Retinal pigment epithelial cell (primary cell): ENCODE data around the gene SPPL2B.

ENCODE experiments used
- DNase-seq: peaks from one replicate; pipeline ENCODE4 v3.0.0-alpha.2; 2010; ENCODE audit warnings: low read depth
- H3K4me3 ChIP-seq: 2 replicates; pipeline ENCODE4 v1.5.1; 2011; ENCODE audit warnings: mild to moderate bottlenecking, low read length, control low read depth, moderate library complexity
- TF ChIP-seq, protein P1 (sequence below): conservative IDR thresholded peaks from 2 replicates; pipeline ENCODE4 v1.5.1; 2011; ENCODE audit warnings: low read depth, low read length, control low read depth, inconsistent platforms

SPPL2B gene

DNA sequence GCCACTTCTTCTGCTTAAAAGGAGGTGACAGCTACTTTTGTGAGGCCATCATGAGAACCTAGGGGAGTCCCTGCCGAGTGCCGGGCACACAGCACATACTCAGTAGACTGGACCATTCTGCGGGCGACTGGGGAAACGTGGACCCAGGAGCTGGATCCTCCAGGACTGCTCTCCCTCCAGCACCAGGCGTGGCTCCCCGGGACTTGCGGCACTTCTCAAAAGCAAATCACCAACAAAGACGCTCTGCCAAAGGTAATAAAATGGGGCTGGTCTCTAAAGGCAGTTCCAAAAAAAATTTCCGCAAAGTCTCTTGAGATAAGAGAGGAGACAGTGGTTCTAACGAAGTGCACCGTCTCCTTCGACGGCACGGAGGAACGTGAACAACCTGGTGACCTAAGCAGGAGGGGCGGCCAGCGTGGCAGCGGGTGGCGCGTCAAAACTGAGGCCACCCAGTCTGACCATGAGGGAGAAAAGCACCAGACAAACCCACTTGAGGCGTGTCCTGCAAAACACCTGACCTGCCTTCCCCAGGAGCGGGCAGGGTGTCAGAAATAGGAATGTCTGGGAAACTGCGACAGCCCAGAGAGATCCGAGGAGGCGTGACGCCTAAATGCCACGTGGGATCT is 30.2 kb downstream of the SPPL2B start:
- DNase-seq, result no peak
- no peak overlapping the region for H3K4me3 ChIP-seq
- TF ChIP-seq, protein P1, sequence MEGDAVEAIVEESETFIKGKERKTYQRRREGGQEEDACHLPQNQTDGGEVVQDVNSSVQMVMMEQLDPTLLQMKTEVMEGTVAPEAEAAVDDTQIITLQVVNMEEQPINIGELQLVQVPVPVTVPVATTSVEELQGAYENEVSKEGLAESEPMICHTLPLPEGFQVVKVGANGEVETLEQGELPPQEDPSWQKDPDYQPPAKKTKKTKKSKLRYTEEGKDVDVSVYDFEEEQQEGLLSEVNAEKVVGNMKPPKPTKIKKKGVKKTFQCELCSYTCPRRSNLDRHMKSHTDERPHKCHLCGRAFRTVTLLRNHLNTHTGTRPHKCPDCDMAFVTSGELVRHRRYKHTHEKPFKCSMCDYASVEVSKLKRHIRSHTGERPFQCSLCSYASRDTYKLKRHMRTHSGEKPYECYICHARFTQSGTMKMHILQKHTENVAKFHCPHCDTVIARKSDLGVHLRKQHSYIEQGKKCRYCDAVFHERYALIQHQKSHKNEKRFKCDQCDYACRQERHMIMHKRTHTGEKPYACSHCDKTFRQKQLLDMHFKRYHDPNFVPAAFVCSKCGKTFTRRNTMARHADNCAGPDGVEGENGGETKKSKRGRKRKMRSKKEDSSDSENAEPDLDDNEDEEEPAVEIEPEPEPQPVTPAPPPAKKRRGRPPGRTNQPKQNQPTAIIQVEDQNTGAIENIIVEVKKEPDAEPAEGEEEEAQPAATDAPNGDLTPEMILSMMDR, result no peak

DNA sequence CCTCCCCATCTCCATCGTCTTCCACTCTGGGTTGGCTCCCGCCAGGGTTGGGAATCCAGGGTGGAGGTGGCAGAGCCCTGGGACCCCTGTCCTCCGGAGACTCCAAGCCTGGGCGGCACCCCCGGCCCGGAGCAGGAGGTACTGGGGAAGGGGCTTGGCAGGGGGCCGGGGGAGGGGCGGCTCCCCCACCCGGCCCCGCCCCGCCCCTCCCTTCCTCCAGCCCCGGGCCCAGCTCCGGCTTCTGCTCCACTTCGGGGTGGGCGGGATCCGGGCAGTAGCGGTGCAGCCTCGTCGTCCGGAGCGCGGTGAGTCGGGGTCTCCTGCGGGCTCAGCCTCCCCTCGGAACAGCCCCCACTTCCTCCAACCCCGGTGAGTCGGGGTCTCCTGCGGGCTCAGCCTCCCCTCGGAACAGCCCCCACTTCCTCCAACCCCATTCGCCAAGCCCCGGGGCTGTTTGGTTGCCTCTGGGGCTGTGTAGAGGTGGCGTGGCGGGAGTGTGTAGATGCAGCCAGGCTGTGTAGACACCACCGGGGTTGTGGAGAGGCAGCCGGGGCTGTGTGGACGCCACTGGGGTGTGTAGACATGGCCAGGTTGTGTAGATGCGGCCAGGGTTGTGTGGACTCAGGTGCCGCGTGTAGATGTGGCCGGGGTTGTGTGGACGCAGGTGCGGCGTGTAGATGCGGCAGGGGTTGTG is 31.7 kb downstream of the SPPL2B start, which contains the start of gene TMPRSS9:
TMPRSS9 (plus strand) TSS at position 274 of the 694 bp plus-strand sequence. CDS start 29,521 bp downstream, outside the sequence.
- DNase-seq, result no peak
- H3K4me3 ChIP-seq, result no peak within 1 kb of the TSS
- TF ChIP-seq, protein P1, result no peak

DNA sequence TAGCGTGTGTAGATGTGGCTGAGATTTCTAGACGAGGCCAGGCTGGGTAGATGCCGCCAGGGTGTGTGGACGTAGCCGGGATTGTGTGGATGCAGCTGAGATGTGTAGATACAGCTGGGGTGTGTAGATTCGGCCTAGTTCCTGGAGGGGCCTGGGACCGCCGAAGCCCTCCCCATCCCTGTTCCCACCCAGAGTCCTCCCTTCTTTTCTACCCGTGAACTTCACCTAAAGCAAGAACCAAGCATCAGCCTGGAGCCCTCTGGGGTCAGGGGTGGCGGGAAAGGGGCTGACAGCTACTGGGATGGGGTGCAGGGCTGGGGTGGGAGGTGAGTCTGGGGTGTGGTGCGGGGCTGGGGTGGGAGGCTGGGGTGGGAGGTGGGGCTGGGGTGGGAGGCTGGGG is 32.3 kb downstream of the SPPL2B start:
- DNase-seq, result no peak
- no peak overlapping the region for H3K4me3 ChIP-seq
- TF ChIP-seq, protein P1, result no peak

DNA sequence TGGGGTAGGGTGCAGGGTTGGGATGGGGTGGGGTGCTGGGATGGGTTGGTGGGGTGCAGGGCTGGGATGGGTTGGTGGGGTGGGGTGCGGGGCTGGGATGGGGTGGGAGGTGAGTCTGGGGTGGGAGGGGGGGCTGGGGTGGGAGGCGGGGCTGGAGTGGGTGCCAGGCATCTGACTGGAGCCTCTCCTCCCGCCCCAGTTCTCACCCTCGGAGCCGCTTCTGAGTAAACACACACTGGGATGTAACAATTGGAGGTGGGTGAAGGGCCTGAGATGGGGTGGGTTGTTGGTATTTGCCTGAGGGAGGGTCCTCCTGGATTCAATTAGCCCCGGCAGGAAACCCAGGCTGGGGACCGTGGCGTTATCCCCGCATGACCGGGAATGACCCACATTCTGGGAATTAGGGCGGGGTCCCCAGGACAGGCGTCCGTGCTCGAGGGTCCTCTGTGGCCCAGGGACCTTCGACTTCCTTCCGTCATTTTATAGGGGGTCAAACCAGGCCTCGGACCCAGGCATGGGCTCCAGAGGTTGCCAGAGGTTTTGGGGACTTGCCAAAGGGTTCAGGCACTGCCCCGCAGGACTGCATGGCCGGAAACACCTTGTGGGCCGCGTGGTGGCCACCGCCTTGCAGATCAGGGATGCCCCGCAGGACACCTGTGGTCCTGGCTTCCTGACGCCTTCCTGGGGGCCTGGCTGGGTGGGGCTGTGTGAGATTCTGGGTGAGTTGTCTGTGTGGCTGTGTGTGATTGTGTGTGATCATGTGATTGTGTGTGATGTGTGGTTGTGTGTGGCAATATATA is 33.0 kb downstream of the SPPL2B start:
- no peak for DNase-seq
- H3K4me3 ChIP-seq, result no peak overlapping the region
- TF ChIP-seq, protein P1, result no peak

DNA sequence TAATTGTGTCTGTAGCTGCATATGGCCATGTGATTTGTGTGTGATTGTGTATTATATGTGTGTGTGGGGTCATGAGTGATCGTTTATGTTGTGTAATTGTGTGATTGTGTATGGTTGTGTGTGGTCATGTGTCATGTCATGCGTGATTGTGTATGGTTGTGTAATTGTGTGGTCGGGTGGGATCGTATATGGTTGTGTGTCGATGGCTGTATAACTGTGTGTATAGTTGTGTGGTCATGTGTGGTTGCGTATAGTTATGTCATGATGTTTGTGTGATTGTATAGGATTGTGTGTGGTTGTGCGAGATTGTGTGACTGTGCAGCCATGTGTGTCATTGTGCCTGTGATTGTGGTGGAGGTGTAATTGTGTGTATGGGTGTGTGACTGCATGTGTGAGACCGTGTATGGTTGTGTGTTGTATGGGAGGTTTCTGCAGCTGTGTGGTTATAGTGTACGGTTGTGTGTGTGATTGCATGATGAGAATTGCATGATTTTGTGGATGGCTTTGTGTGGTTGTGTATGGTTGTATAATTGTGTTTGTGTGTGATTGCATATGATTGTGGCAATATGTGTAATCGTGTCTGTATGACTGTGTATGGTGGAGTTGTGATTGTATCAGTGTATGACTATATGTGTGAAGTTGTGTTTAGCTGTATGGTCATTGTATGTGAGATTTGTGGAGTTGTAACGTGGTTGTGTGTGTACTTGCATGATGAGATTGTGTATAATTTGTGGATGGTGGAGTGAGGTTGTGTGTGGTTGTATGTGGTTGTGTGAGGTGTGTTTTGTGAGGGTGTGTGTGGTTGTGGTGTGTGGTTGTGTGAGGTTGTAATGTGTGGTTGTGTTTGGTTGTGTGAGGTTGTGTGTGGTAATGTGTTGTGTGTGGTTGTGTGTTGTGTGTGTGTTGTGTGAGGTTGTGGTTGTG is 33.8 kb downstream of the SPPL2B start:
- H3K4me3 ChIP-seq, result no peak overlapping the region
- TF ChIP-seq, protein P1, result no peak
- no peak for DNase-seq

DNA sequence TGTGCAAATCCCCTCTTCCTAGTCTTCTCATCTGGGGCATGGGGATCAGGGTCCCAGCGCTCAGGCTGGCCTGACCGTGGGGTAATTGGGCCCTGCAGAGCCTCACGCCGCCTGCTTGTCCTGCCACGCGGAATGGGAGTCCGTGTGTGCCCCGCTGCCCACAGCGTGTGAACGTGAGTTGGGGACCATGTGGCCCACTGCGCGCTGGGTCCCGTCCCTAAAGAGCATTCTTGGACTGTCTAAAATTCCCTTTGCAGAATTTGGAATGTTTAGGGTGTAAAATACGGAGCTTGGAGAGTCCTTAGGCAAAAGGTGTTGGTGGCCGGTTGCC is 34.5 kb downstream of the SPPL2B start:
- no peak for DNase-seq
- TF ChIP-seq, protein P1, result no peak
- H3K4me3 ChIP-seq, result no peak overlapping the region
